A549 treated with AZD9567 at 1 μM for 4 hours (cell line): ENCODE results near the gene EFCAB9. TPM values are rescaled to one million over a fixed set of nuclear protein-coding genes. Genes with fewer than 3 reads are reported as not detected.

Source experiments
- total RNA-seq: library from RNA; stranded (reverse); fragments of 200-300 nt; extraction: Qiagen RNA extraction; gene quantifications from 5 replicates; pipeline ENCODE4 v1.2.3, GENCODE V29; 2022; ENCODE audit not compliant: insufficient read depth

Gene EFCAB9
- total RNA-seq, result not detected in 5 replicates

DNA sequence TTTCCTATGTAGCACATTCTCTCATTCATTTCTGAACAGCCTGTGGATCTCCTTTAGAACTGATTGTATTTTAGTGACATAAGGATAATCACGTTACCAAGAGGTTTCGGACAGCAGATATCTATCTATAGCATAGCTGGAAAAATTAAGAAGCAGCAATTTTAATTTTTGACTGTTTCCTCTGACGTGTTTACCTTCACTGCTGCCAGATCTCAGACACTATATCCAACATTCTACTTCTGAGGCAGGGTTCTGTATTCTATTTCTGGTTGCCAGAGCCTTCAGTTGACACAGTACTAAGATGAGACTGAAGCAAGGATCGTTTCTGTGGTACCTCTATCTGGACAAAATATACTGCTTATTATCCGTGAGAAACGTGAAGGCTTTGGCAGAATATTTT, at the start of gene EFCAB9:
TSS of gene EFCAB9 (plus strand) at position 301 of the 400 bp plus-strand sequence. CDS start at position 302, 1 bp downstream.

DNA sequence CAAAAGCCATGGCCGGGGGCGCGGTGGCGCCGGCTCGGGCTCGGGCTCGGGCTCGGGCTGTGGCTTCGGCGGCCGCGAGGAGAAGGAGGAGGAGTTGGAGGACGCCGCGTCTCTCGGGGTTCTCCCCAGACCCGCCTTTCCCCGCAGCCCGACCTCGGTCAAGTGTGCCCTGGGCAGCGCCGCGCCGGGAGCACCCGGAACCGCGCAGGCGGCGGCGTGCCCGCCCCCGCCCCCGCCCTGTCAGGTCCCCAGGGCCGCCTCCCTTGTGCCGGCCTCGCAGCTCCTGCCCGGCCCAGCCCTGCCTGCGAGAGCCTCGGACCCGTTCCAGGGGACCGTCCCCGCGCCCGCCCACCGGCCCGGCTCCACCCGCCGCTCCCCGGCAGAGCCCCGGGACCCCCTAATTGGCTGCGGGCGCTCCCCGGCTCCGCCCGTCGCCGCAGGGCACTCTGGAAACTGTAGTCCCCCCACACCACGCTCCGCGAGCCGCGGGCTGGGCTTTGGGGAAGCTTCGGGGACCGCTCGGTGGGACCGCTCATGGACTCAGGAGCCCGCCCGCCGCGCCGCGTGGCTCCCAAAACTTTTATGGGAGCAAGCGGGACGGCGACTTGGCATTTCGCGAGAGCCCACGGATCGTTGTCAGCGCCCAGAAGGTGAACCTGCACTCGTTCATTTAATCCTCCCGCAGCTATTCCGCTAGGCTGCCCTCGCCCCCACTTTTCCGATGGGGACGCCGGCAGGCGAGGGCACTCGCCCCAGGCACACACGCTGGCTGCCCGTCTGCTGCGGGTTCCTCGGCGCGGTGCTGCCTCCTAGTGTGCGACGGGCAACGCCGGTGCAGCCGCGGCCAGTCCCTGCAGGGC, 5.7 kb upstream of the EFCAB9 start, which contains the start of gene STK10:
TSS of gene STK10 (minus strand) at position 192 of the 860 bp plus-strand sequence. CDS start at position 10, 182 bp downstream.

Other genes with a start within 250 kb of the EFCAB9 start
- 30.6 to 39.8 TPM (median 38.7 TPM) in 5 replicates for gene FBXW11, start 187.5 kb upstream of the EFCAB9 start, total RNA-seq
- gene STK10, start 5.9 kb upstream of the EFCAB9 start, total RNA-seq, result 19.4 to 22.6 TPM (median 20.9 TPM) in 5 replicates
- 13.9 to 21.3 TPM (median 16.8 TPM) in 5 replicates for gene UBTD2, start 89.6 kb downstream of the EFCAB9 start, total RNA-seq